Measurements from ENCODE around the gene TSEN15. TPM values are rescaled to one million over a fixed set of nuclear protein-coding genes. Genes with fewer than 3 reads are reported as not detected.

Gene TSEN15
- polyA plus RNA-seq, 1 donor (not counting 4 experiments of a cell fraction or from before 2014, with no cell fraction given): 46.7 TPM

- TF ChIP-seq CTCF (optimal IDR thresholded peaks at IDR 0.05 in 1 of 3, IDR thresholded peaks at IDR 0.05 in 1 of 3, conservative IDR thresholded peaks at IDR 0.05 in 1 of 3; ENCODE audit: extremely low read depth in 1 of 3, insufficient read depth in 2 of 3, low read length in 3 of 3): no peak
- TF ChIP-seq EZH2 (IDR thresholded peaks at IDR 0.05; ENCODE audit: low read length): no peak
- Histone ChIP-seq H3K9me1 (ENCODE audit: control insufficient read depth, extremely low read depth, insufficient read depth, low read length) (no peaks in the 10 kb centered on the region), H3K9me3 (ENCODE audit: control insufficient read depth, low read depth, low read length) (no peaks in the 10 kb centered on the region), H3K4me2 (ENCODE audit: control insufficient read depth, extremely low read depth, insufficient read depth, low read depth, low read length) (no peak overlapping the region), H4K20me1 (ENCODE audit: control insufficient read depth, extremely low read depth, insufficient read depth, low read length) (no peaks in the 10 kb centered on the region), H3K4me3 (ENCODE audit: control insufficient read depth in 2 of 3, extremely low read depth in 1 of 3, insufficient read depth in 2 of 3, low read depth in 1 of 3, low read length in 3 of 3) (no peak overlapping the region), H3K4me1 (ENCODE audit: control insufficient read depth, extremely low read depth, insufficient read depth, low read length) (peaks cover 9% of the 10 kb centered on the region), H3K27ac (ENCODE audit: control insufficient read depth, insufficient read depth, low read length) (no peak overlapping the region), H3K36me3 (ENCODE audit: control insufficient read depth in 2 of 2, extremely low read depth in 1 of 2, insufficient read depth in 2 of 2, low read length in 2 of 2) (no peaks in the 10 kb centered on the region), H3K79me2 (ENCODE audit: control insufficient read depth, insufficient read depth, low read length) (no peaks in the 10 kb centered on the region), H3K9ac (ENCODE audit: control insufficient read depth, extremely low read depth, insufficient read depth, low read length) (no peak overlapping the region), H2AFZ (ENCODE audit: control insufficient read depth, low read length) (no peak overlapping the region), H3K27me3 (ENCODE audit: control insufficient read depth, extremely low read depth, insufficient read depth, low read length) (peaks cover 38% of the 10 kb centered on the region)
- dilution Hi-C loops (cut with MboI; ENCODE audit: extremely low pct_ligation_motif_present, low sequenced_read_pairs): no loop called here
- no peak for FAIRE-seq
- DNase-seq (ENCODE audit: low read depth, low spot score): no peak
Observed at GRCh38 chr1:184032930-184033418, 18.6 kb upstream of the TSEN15 start.

- Histone ChIP-seq H3K9me3 (ENCODE audit: control insufficient read depth, low read depth, low read length) (no peaks in the 10 kb centered on the region), H3K27me3 (ENCODE audit: control insufficient read depth, extremely low read depth, insufficient read depth, low read length) (peaks cover 43% of the 10 kb centered on the region), H3K9ac (ENCODE audit: control insufficient read depth, extremely low read depth, insufficient read depth, low read length) (no peak overlapping the region), H3K4me1 (ENCODE audit: control insufficient read depth, extremely low read depth, insufficient read depth, low read length) (peaks cover 9% of the 10 kb centered on the region), H3K4me3 (ENCODE audit: control insufficient read depth in 2 of 3, extremely low read depth in 1 of 3, insufficient read depth in 2 of 3, low read depth in 1 of 3, low read length in 3 of 3) (no peak overlapping the region), H3K4me2 (ENCODE audit: control insufficient read depth, extremely low read depth, insufficient read depth, low read depth, low read length) (no peak overlapping the region), H2AFZ (ENCODE audit: control insufficient read depth, low read length) (no peak overlapping the region), H3K27ac (ENCODE audit: control insufficient read depth, insufficient read depth, low read length) (no peak overlapping the region), H3K36me3 (ENCODE audit: control insufficient read depth in 2 of 2, extremely low read depth in 1 of 2, insufficient read depth in 2 of 2, low read length in 2 of 2) (no peaks in the 10 kb centered on the region), H3K9me1 (ENCODE audit: control insufficient read depth, extremely low read depth, insufficient read depth, low read length) (no peaks in the 10 kb centered on the region), H3K79me2 (ENCODE audit: control insufficient read depth, insufficient read depth, low read length) (no peaks in the 10 kb centered on the region), H4K20me1 (ENCODE audit: control insufficient read depth, extremely low read depth, insufficient read depth, low read length) (no peaks in the 10 kb centered on the region)
- dilution Hi-C loops (cut with MboI; ENCODE audit: extremely low pct_ligation_motif_present, low sequenced_read_pairs): no loop called here
- DNase-seq (ENCODE audit: low read depth, low spot score) (no peak), FAIRE-seq (no peak)
- no peak for TF ChIP-seq CTCF (optimal IDR thresholded peaks at IDR 0.05 in 1 of 3, IDR thresholded peaks at IDR 0.05 in 1 of 3, conservative IDR thresholded peaks at IDR 0.05 in 1 of 3; ENCODE audit: extremely low read depth in 1 of 3, insufficient read depth in 2 of 3, low read length in 3 of 3)
- TF ChIP-seq EZH2 (IDR thresholded peaks at IDR 0.05; ENCODE audit: low read length): no peak
Observed at GRCh38 chr1:184033711-184034167, 17.8 kb upstream of the TSEN15 start.

Data from keratinocyte (primary cell).